ENCODE measurements around the gene KATNB1.
"Not testable (repeated sequence)": the region's sequence is repeated elsewhere in the genome, so short reads cannot be mapped to it uniquely, and the experiment has no call there.

The KATNB1 gene

GRCh38 chr16:57726433-57726947 is 9.1 kb upstream of the KATNB1 start:
- no peak for DNase-seq

DNA sequence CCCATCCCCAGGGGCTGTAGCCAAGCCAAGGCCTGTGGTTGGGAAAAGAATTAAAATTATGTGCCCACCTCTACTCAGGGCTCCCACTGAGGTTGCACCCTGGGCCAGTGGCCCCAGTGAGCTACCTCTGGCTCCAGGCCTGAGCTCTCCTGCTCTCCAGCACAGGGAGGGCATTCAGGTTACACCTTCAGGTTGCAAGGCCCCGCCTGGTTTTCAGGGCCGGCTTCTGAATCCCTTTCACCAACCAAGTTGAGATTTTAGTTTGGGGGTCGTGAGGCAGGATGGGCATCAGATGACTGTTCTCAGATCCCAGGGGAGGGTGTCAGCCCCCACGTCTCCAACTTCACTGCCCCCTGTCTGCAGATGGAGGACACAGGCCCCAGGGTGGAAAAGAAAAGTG is 8.0 kb upstream of the KATNB1 start:
- DNase-seq: no peak

DNA sequence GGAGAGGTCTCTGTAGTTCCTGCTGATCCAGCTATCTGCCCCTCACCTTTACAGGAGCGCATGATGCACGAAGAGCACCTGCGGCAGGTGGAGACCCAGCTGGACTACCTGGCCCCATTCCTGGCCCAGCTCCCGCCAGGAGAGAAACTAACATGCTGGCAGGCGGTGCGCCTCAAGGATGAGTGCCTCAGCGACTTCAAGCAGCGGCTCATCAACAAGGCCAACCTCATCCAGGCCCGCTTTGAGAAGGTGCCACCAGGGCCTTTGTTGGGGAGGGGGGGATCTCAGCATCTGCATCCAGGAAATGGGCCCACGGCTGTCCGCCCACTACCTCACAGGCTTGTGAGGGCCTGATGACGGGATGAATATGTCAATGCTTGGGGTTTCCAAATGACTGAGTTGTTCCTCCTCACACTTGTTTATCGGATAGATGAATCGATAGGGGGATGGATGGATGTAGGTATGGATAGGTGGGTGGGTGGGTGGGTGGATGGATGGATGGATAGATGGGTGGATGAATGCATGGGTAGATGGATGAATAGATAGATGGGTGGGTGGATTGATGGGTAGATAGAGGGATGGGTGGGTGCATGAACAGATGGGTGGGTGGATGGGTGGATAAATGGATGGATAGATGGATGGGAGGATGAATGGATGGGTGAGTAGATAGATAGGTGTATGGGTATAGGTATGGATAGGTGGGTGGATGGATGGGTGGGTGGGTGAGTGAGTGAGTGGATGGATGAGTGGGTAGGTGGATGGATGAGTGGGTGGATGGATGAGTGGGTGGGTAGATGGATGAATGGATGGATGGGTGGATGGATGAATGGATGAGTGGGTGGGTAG is 7.0 kb upstream of the KATNB1 start:
- DNase-seq: no peak

- DNase-seq: no peak
These were observed 6.4 kb upstream of the KATNB1 start for GRCh38 chr16:57729182-57729484.

- not testable (repeated sequence) for DNase-seq
These were observed 5.7 kb upstream of the KATNB1 start for GRCh38 chr16:57729852-57730251.

- DNase-seq: no peak
These were observed 4.5 kb upstream of the KATNB1 start for GRCh38 chr16:57730771-57731730.

GRCh38 chr16:57732037-57732436 is 3.5 kb upstream of the KATNB1 start:
- no peak for DNase-seq

DNA sequence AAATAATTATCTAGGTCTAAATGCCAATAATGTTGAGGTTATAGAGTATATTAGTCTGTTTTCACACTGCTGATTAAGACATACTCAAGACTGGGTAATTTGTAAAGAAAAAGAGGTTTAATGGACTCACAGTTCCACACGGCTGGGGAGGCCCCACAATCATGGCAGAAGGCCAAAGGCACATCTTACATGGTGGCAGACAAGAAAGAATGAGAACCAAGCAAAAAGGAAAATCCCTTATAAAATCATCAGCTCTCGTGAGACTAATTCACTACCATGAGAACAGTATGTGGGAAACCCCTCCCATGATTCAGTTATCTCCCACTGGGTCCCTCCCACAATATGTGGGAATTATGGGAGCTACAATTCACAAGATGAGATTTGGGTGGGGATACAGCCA is 2.9 kb upstream of the KATNB1 start:
- no peak for DNase-seq

GRCh38 chr16:57734308-57734924 is 1.2 kb upstream of the KATNB1 start:
- DNase-seq: no peak

GRCh38 chr16:57734925-57735754 is 430 bp upstream of the KATNB1 start:
- DNase-seq: peak; percentile 98

GRCh38 chr16:57736419-57737351 is 1.1 kb downstream of the KATNB1 start:
- DNase-seq: peak; percentile 71

DNA sequence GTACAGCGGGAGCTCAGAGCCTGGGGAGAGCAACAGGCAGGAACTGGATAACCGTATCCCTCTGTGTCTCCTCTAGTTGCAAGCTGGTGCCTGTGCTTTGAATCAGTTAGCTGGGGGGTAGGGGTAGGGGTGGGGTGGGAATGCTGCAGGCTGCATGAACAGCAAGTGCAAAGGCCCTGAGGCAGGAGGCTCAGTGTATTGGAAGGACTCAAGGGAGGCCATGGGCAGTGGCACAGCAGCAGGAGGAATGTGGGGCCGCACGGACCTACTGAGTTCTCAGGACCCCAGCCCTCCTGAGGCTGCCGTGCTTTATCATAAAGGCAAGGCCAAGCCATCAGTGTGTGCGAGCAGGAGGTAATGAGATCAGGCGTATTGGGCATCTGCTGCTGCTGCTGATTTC is 3.3 kb downstream of the KATNB1 start:
- DNase-seq: no peak

DNA sequence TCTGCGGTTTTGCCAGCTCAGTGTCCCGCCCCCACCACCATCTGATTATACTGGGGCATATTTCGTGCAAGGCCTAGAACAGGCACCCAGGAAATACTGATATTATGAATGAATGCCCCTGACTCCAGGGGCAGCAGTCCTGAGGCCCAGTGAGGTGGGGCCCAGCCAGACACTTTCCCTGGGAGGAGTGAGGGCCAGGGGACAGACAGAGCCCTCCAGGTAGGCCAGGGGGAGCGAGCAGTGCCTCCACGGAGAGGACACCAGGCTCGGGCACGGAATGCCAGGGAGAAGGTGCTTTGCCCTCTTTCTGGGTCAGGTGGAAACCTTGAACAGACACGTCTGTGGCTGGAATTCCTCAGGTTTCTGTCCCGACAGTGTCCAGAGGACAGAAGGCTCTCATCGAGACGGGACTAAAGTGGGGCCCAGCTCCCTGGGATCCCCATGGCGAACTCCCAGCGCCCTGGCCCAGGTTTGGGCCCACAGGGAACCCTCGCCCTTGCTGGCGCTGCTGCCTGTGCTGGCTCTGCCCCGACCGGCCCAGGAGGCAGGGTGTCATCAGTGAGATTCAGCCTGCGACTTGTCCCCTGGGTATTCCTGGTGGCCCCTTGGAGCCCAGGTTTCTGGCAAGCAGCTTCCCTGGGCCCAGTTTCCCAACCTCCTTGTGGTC is 4.3 kb downstream of the KATNB1 start:
- DNase-seq: no peak

- no peak for DNase-seq
These were observed 5.0 kb downstream of the KATNB1 start for GRCh38 chr16:57740423-57741071.

- no peak for DNase-seq
These were observed 6.2 kb downstream of the KATNB1 start for GRCh38 chr16:57741660-57742191.

- no peak for DNase-seq
These were observed 7.0 kb downstream of the KATNB1 start for GRCh38 chr16:57742543-57742942.

GRCh38 chr16:57743458-57743857 is 7.9 kb downstream of the KATNB1 start:
- no peak for DNase-seq

- no peak for DNase-seq
These were observed 8.5 kb downstream of the KATNB1 start for GRCh38 chr16:57743886-57744641.

GRCh38 chr16:57744642-57744903 is 9.0 kb downstream of the KATNB1 start:
- DNase-seq: no peak

All from activated CD8-positive, alpha-beta memory T cell treated with anti-CD3 and anti-CD28 coated beads for 24 hours (primary cell).